ENCODE results near the gene CDK5R2.

CDK5R2 gene

GRCh38 chr2:219000569-219000960 is 41.1 kb downstream of the CDK5R2 start:
- FAIRE-seq: no peak
- no peak for DNase-seq (ENCODE audit: extremely low spot score, insufficient read length, low read depth)

GRCh38 chr2:219001100-219001576 is 41.7 kb downstream of the CDK5R2 start:
- FAIRE-seq (no peak), DNase-seq (ENCODE audit: extremely low spot score, insufficient read length, low read depth) (no peak)

DNA sequence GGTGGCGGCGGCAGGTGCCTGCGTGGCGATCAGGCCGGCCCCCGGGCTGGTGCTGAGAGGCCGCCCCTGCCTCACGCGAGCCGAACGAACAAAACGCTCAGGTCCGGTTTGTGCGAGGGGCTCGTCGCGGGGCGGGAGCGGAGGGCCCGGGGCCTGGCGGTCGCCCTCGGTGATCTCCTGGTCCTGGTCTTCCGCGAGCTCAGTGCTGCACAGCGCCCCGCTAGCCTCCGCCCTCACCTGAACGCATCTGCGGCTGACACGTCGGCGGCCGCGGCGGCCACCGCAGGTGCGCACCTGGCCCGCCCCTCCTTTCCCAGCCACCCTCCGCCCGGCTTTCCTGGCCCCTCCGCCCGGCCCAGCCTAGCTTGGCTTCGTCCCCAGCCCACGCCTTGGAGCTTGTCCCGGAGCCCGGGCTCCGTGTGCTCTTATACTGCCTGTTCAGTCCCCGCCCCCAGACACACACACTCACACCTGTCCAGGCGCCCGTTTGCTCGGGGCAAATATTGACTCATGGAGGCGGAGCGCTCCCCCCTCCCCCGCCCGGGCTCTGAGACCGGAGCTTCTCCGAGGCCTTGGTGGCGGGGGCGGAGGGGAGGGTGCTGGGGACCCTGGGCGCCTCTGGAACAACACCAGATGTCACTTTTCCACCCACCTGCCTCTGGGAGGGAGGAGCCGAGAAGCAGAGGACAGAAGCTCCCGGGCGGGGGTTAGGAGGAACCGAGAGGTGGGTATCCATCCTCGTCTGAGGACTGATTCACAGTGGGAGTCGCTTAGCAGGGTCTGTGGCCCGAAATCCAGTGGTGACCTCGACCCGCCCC is 42.3 kb downstream of the CDK5R2 start:
- FAIRE-seq: no peak
- DNase-seq (ENCODE audit: extremely low spot score, insufficient read length, low read depth): peak; percentile 17

- DNase-seq (ENCODE audit: extremely low spot score, insufficient read length, low read depth) (no peak), FAIRE-seq (no peak)
These were observed 43.2 kb downstream of the CDK5R2 start for GRCh38 chr2:219002395-219003266.

DNA sequence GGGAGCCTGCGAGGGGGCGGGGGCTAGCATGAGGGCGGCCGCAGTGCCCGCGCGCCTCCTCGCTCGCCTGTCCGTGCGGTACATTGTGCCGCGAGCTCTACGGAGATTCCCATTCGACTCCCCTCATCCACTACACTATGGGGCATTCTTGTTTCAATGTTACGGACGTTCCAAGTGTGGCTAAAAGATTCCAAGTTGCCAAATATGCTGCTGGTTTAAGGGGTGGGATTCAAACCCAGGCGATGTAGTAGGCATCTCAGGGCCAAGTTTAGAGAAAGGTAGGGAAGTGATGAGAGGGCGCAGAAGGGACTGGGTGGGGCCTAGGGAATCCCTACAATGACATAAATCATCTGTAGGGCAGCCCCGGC is 43.8 kb downstream of the CDK5R2 start:
- FAIRE-seq (no peak), DNase-seq (ENCODE audit: extremely low spot score, insufficient read length, low read depth) (no peak)

DNA sequence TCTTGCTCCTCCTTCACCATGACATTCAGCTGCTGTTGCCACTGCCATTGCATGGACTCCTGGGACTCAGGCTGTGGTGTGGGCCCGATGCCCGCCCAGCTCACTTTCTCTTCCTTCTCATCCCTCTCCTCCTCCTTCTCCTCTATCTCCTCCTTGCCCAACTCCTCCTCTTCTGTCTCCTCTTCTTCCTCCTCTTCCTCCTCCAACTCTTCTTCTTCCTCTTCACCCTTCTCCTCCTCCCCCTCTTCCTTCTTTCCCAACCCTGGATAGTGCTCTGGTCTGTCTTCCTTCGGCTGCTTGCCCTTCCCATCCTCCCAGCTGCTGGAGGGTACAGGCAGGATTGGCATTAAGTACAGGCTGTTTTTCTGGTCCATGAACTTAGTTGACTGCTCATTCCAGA is 44.5 kb downstream of the CDK5R2 start:
- no peak for DNase-seq (ENCODE audit: extremely low spot score, insufficient read length, low read depth)
- no peak for FAIRE-seq

DNA sequence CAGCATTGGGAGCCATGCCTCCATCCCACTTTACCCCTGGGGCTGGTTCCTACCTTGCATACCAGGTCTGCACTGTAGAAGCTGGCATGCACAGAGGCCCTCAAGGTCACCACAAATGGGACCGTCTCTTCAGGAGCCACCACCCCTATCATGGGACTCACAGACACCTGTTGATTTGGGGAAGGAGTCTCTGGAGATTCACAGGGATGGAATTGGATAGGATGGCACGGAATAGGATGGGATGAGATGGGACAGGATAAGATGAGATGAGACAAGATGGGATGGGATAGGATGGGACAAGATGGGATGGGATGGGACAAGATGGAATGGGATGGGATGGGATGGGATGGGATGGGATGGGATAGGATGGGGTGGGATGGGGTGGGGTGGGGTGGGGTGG is 49.8 kb downstream of the CDK5R2 start:
- no peak for FAIRE-seq
- DNase-seq (ENCODE audit: extremely low spot score, insufficient read length, low read depth): no peak

DNA sequence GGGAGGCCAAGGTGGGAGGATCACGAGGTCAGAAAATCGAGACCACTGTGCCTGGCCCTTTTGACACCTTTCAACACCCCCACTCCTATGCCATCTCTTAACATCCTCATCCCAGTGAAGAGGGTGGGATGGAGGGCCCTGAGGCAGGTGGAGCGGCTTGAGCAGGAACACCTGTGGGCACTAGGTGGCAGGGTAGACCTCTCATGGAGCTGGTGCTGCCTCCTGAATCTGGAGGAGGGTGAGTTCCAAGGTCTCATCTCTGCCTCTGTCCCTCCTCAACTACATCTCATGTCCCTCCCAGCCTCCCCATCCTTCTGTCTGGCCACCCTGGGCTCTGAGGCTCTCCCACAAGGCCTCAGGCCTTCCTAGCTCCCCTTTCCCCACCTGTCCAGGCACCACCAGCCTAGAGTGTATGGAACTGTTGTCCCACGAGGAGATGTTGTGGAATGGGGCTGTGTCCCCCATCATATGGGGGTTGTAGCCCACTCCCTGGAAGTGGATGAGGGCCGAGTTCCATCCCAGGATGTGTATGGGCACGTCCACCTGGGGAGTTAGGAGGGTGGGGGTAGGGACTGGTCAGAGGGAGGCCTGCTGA is 50.8 kb downstream of the CDK5R2 start:
- FAIRE-seq (peak; percentile 68), DNase-seq (ENCODE audit: extremely low spot score, insufficient read length, low read depth) (peak; percentile 35)

DNA sequence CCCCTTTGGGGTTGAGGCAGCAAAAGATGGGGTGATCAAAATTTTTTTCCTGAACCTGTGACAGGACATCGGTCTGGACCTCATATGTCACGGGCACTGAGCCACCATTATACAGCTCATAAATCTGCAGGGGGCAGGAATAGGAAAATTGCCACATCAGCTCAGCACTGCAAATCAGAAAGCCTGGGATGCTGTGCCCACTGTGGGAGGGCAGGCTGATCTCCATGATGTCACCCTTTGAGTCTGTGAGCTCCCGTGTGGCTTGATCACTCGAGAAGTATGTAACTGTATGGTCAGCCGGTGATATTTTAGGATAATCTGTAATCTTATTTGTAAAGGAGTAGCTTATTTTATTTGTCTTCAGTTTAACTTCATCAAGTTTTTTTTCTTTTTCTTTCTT is 51.4 kb downstream of the CDK5R2 start:
- FAIRE-seq (no peak), DNase-seq (ENCODE audit: extremely low spot score, insufficient read length, low read depth) (no peak)
